ENCODE measurements around the gene RNF5.
"Not testable (repeated sequence)": the region's sequence is repeated elsewhere in the genome, so short reads cannot be mapped to it uniquely, and the experiment has no call there.

RNF5 gene

GRCh38 chr6:32175711-32176475, 2.3 kb upstream of the RNF5 start, which contains the start of gene AGPAT1:
TSS of gene AGPAT1 (minus strand) at chr6:32176084. CDS start at chr6:32171496, 4,588 bp downstream.
- DNase-seq (ENCODE audit: low spot score): peak; percentile 99

GRCh38 chr6:32176476-32177182, 1.6 kb upstream of the RNF5 start:
- DNase-seq (ENCODE audit: low spot score): peak; percentile 63

- no peak for DNase-seq (ENCODE audit: low spot score)
Observed at GRCh38 chr6:32177183-32177787, 920 bp upstream of the RNF5 start.

DNA sequence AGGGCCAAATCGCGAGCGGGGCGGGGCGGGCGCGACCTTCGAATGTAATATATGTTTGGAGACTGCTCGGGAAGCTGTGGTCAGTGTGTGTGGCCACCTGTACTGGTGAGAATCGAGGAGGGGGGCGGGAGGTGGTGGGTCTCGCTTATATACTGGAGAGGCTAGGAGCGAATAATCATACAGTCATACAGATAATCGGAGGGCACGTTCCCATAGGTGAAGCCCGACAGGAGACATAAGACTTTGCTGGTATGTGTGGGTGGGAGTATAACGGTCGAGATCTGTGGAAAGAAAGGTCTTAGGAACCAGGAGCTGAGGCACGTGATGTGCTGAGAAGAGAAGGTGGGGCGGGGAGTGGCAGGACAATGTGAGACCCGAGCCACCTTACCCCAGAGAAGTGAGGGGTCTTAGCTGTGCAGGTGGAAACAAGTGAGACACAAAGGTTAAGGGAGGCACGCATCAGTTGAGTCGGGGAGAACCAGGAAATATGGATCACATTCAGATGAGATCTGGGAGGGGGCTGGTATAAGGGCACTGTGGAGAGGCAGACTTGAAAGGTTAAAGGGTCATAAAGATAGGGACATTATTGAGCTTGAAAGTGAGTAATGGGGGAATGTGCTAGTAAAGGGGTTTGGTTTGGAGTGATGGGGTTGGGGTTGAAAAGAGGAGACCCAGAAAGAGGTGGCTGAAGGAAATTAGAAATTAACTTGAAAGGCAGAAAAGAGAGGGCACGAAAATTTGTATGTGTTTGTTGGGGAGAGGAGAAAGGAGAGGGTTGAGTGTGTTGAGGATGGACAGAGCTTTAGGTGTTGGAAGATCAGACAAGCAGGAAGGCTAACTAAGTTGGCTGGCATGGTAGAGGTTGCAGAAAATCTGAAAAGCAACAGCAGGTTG, 589 bp downstream of the RNF5 start:
- DNase-seq (ENCODE audit: low spot score): no peak

DNA sequence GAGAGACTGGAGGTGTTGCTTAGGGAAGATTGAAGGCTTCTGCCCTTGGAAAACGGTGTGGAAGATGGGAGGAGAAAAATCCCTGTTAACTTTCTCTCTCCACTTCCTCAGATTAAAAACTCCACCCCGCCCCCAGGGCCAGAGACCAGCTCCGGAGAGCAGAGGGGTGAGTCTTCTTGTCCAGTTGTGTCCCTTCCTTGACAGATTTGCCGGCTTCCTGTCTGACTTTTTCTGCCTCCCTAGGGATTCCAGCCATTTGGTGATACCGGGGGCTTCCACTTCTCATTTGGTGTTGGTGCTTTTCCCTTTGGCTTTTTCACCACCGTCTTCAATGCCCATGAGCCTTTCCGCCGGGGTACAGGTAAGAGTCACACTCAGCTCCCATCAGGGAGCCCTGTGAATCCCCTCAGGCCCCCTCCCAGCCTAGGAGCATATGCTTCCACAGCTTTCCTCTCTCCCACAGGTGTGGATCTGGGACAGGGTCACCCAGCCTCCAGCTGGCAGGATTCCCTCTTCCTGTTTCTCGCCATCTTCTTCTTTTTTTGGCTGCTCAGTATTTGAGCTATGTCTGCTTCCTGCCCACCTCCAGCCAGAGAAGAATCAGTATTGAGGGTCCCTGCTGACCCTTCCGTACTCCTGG, 1.7 kb downstream of the RNF5 start:
- DNase-seq (ENCODE audit: low spot score): no peak

GRCh38 chr6:32181148-32181702, 3.0 kb downstream of the RNF5 start:
- no peak for DNase-seq (ENCODE audit: low spot score)

- no peak for DNase-seq (ENCODE audit: low spot score)
Observed at GRCh38 chr6:32181915-32182529, 3.8 kb downstream of the RNF5 start.

DNA sequence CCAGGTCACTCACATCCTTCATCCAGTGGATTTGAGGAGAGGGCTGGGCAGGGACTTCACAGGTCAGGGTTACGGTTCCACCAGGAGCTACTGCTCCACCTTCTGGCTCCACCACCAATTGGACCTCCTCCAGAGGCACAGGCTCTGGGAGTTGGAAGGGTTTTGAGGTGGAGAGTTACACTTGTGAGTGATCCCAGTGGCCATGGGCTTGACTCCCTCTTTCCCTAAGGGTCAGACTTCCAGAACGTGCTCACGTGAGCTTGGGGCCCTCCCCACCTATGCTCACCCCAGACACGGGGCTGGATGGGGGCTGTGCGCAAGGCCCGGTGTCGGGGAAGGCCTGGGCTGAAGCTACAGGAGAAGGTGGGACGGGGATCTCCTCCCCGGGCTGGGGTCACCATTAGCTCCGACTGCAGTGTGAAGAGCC, 4.4 kb downstream of the RNF5 start:
- DNase-seq (ENCODE audit: low spot score): no peak

GRCh38 chr6:32183030-32183429, 4.8 kb downstream of the RNF5 start:
- no peak for DNase-seq (ENCODE audit: low spot score)

DNA sequence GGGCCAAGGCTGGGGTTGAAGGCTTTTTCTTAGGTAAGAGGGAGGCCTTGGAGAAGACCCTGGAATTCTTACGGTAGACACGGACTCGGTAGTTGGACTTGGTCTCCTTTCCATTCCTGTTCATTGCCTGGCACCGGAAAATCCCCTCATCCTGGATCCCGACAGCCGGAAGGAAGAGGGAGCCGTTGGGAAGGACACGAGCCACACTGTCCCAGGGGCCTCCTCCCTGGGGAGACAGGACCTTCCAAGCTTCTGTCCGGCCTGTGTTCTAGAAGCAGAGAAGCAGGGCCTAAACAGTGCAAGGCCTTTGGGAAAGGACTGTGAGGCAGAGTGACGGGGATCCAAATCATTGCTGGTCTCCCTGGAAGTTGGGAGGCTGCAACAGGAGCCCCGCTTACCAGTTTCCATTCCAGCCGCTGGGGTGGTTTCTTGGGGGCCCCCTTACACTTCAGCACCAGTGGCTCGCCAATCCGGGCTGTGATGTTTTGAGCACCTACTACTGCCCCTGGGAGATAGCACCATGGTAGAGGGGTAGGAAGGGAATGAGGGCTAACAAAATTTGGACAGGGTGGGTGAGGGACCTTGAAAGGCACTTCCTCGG, 5.4 kb downstream of the RNF5 start:
- no peak for DNase-seq (ENCODE audit: low spot score)

GRCh38 chr6:32184084-32184640, 6.0 kb downstream of the RNF5 start, which contains the start of gene AGER:
TSS of gene AGER (minus strand) at chr6:32184253. CDS start at chr6:32184222, 31 bp downstream.
- no peak for DNase-seq (ENCODE audit: low spot score)

- not testable (repeated sequence) for DNase-seq (ENCODE audit: low spot score)
Observed at GRCh38 chr6:32185681-32186131, 7.5 kb downstream of the RNF5 start.

DNA sequence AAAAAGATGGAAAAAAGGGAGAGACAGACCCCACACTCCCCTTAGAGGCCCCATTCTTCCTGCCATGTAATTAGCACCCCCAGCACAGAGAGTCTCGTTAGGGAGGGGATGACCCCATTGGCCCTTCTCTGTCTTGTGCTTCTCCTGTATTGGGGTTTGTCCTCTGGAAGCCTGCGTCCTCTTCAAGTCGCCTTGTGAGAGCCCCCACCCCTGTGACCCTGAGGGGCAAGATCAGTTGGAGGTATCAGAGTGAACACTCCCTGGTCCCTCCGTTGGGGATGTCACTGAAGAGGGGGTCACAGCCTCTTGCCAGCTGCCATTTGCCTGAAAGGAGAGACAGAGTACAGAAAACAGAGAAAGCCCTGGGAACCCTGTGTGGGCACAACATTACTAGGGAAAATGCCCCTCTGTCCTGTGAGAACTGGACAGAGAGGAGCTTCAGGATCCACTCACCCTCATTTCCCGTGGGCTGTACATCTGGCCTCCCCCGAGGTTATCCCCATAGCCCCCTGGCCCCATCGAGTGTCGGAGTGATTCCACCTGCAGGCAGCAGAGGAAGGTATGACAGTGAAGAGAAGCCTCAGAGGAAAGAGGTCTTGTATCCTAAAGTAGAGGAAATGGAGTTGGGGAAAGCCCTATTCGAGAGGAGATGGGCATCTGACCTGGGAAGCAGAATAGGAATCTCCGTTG, 8.1 kb downstream of the RNF5 start:
- DNase-seq (ENCODE audit: low spot score): not testable (repeated sequence)

DNA sequence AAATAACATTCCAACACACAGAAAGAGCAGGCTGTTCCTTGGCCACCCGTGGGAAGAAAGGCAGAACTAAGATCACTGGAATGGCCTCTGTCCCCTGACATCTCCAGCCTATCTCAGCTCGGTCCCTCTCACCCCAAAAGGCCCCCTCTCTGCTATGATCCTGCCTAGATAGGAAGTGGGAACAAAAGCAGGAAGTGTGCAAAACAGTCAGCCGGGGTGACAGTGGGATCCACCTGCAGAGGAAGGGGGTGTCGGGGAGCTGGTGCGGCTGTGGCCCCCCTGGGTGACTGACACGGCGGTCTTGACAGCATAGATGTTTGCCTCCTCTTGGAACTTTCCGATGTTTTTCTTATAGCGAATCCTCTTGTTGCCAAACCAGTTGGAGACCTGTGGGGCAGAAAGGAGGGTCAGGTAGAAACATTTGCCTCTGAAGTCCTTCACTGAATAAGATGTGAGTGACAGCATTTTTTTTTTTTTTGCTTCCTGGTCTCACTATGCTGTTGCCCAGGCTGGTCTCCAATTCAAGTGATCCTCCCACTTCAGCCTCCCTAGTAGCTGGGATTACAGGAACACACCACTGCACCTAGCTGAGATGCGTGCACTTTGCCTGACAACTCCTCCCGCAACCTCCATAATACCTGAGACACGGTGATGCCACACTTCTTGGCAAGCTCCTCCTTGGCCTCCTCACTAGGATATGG, 9.0 kb downstream of the RNF5 start:
- no peak for DNase-seq (ENCODE audit: low spot score)

GRCh38 chr6:32187725-32188380, 9.6 kb downstream of the RNF5 start:
- not testable (repeated sequence) for DNase-seq (ENCODE audit: low spot score)

DNA sequence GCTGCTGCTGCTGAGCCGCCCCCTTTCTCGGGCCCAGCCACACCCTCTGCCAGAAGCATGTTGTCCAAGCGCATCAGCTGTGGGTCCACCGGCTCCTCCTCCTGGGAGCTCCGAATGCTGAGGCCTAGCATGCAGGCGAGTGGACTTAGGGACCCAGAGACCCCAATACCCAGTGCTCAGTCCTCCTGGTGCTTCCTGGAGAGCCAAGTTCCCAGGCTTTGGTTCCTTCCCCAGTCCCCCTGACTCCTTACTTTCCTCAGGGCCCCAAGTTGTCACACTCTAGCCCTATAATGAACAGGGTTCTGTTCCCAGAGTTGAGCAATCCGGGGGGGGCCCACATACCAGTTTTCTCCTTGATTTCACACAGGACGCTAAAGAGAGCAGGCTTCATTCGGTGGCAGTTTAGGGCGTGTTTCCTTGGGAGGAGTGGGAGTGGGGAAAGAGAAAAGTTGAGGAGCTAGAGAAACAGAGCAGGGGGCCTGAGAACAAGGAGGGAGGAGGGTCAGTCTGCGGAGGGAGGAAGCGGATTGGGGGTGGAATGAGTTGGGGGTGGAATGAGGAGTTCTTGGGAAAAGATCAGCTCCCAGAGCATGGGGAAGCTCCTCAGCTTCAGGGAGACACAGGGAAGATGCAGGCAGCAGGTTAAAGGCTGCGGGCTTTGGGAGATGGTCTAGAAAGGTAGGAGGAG, 10.3 kb downstream of the RNF5 start:
- no peak for DNase-seq (ENCODE audit: low spot score)

GRCh38 chr6:32189069-32189741, 11.0 kb downstream of the RNF5 start:
- peak; percentile 22 for DNase-seq (ENCODE audit: low spot score)
